GM21576 (cell line): ENCODE data around the gene OCA2.
A peak's percentile ranks its signal among the peaks of the same experiment; 100 is the strongest.
"Not testable (repeated sequence)": the region's sequence is repeated elsewhere in the genome, so short reads cannot be mapped to it uniquely, and the experiment has no call there.

Source experiments
- ATAC-seq: cut with Tn5 transposase; IDR thresholded peaks from one replicate; pipeline ENCODE4 v1.9.1; 2021; ENCODE audit warnings: mild to moderate bottlenecking, moderate library complexity; ENCODE audit not compliant: unreplicated experiment

OCA2 gene

DNA sequence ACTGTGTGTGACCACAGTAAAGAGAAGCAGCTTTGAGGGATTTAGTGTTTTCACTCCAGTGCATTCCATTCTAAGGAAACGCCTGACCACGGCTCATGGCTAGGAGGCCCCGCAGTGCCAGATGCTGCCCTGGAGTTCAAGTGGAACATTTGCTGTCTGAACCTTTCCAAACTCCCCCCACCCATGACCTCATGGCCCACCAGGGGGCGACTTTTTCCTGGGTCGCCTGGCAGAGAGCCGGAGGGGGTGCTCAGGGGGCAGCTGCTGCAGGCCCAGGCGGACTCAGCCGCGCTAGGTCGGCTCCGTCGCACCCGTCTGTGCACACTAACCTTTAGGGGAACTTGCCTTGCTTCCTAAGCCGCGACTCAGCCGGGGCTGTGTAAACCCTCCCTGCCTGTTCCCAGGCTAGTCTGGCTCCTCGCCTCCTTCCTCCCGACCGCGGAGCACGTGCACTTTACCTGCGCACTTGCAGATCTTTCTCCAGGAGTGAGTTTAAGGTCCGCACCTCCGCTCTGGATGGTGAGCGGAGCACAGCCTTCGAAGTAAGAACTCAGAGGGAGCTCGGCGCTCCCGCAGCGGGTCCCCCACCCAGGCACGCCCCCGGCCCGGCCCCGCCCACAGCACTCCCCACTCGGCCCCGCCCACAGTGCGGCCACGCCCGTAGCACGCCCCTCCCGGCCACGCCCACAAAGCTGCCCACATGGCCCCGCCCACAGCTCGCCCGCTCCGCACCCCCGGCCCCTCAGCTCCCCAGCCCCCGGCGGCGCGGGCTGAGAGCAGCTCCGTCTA, at the start of gene OCA2:
OCA2 (minus strand) TSS at position 550 of the 789 bp plus-strand sequence. CDS start 17,441 bp downstream, outside the sequence.
- no peak for ATAC-seq

DNA sequence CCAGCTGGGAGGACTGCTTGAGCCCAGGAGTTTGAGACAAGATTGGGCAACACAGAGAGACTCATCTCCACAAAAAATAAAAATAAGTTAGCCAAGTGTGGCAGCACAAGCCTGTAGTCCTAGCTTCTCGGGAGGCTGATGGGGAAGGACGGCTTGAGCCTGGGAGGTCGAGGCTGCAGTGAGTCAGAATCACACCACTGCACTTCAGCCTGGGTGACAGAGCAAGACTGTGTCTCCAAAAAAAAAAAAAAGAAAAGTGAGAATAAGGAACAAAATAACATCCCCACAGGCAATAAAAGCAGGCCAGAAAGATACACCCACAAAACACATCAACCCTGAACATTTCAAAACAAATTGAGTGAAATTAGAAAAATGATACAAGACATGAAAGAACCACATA, 48.7 kb upstream of the OCA2 start:
- ATAC-seq, result no peak

DNA sequence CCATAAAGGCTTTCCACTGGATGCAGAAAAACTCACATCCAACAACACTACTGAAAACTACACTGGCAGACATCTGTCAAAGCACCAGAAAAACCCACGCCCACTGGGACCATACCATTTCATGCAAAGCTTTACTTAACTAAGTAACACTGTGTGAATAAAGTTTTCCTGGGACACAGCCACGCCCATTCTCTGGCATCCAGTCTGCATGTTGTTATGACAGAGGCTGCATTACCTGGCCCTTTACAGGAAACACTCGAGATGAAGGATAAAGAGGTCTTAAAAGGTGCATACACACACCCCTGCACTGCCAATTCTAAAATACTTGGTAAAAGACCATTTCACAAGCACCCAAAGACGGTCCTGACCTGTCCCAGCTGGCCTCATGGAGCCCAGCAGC, 46.3 kb upstream of the OCA2 start:
- not testable (repeated sequence) for ATAC-seq

DNA sequence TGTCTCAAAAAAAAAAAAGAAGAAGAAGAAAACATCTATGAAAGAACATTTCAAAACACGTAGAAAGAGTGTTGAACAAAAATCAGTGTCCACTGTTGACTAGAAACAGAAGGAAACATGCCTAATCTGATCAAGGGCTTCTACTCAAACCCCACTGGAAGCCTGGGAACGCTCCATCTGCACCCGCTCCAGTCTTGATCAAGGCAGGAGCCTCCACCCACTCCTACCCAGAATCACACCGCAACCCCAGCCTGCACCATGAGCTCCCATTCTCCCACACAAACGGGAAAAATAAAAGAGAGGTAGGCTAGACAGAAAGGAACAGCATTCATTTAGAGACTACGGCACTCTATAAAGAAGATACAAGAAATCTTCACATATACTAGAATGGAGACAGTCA, 40.9 kb upstream of the OCA2 start:
- ATAC-seq, result no peak

DNA sequence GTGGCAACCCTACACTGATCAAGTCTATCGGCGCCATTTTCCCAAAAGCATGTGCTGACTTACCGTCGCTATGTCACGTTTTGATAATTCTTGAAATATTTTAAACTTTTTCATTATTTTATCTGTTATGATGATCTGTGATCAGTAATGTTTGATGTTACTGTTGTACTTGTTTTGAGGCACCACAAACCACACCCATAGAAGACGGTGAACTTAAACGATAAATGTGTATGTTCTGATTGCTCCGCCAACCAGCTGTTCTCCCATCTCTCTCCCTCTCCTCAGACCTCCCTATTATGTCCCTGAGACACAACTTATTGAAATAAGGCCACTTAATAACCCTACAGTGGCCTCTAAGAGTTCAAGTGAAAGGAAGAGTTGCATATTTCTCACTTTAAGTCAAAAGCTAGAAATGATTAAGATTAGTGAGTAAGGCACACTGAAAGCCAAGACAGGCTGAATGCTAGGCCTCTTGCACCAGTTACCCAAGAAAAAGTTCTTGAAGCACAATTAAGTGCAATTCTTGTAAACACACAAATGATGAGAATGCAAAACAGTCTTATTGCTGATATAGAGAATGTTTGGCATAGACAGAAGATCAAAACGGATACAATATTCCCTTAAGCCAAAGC, 38.4 kb upstream of the OCA2 start:
- ATAC-seq, result not testable (repeated sequence)

DNA sequence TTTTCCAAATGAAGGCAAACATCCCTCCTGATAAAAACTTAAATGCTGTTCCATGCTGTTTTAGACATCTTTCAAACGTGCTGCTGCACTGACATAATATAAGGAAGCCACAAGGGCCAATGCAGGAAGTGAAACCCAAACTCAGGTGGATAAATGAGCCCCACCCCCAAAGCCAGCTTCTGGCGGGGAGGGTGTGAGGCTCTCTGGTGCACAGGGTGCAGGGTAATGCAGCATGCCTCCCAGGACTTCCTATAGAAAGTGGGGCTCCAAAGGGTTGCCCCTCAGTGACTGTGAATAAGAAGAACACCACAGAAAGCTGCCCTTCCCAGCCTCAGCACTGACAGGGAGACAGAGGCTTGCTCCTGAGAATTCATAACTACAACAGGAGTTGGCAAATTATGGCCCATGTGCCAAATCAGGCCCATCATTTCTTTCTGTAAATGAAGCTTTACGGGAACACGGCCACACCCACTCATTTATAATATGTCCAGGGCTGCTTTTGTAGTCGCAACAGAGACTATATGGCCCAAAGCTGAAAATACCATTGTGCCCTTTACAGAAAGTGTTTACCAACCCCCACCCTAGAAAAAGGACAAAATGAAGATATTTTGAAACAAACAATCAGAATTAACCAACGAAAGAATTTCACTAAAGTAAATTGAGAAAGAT, 37.3 kb upstream of the OCA2 start:
- peak; percentile 98 for ATAC-seq

DNA sequence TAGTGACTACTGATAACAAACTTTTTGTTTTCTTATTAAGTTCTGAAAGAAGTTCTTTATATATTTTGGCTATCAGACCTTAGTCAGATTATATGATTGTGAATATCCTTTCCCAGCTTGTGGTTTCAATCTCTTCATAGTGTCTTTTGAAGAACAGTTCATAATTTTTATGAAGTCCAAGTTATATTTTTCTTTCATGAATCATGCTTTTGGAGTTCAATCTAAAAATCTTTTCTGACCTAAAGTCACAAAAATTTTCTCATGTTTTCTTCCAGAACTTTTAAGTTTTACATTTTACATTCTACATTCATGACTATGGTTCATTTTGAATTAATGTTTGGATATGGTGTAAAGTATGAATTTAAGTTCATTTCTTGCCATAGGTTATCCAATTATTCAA, 34.2 kb upstream of the OCA2 start:
- ATAC-seq, result no peak

DNA sequence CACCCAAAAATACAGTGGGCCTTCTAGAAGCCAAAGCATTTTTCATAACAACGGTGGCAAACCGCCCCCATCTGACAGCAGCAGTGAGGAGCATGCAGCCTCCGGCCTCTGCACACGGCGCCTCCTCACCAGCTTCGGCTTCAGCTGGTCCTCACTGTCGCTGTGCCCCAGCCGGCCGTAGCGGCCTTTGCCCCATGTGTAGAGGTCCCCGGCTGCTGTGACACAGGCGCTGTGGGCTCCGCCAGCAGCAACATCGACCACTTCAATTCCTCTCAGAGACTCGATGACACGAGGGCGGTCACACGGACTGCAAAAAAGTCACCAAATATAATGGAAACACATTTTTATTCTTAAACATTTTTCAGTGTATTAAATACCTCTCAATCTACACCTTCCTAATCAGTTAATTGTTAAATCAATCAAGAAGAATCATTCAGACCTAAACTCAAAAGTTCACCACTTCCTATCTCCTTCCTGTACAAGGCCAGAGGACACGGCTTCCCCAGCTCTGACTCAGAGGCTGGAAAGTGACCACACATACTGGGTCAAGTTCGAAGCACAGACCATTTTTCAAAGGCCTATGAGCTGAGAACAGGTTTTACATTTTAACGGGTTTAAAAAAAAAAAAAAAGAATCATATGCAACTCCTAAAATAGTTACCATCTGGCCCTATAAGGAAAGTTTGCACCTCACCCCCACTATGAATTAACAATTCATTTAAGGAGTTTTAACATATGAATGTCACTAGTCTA, 33.6 kb upstream of the OCA2 start:
- ATAC-seq, result no peak

DNA sequence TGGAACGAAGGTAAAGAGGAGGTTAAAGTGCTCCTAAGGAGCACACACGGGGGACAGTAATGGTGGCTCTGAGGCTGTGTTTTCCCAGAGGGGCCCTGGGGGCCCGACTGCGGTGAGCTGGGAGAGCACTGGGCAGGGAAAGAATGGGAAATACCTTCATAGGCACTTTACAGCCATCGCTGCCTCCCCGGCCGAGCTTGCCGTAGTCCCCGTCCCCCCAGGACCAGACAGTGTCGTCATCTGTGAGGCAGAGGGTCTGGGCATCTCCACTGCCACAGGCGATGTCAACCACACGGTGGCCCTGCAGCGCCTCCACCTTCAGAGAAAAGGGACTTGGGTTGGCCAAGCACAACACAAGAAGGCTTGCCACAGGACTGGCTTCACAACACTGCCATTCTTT, 32.8 kb upstream of the OCA2 start:
- ATAC-seq, result no peak

DNA sequence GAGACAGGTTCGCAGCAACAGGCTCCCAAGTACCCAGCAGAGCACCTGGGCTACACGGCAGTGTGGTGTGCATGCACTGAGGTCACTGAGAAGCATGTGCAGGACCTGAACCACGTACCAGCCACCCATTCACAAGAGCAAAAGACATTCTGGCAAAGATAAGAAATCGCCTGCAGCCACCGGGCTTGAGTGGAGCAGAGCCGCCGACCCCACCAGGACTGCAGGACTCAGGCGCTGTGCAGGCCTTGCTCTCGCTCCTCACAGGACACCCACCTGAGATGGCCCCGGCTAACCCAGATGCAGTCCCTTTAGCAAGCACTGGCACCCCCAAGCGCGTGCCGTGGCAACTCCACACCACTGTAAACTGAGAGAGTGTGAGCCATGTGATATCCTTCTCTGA, 32.3 kb upstream of the OCA2 start:
- no peak for ATAC-seq

DNA sequence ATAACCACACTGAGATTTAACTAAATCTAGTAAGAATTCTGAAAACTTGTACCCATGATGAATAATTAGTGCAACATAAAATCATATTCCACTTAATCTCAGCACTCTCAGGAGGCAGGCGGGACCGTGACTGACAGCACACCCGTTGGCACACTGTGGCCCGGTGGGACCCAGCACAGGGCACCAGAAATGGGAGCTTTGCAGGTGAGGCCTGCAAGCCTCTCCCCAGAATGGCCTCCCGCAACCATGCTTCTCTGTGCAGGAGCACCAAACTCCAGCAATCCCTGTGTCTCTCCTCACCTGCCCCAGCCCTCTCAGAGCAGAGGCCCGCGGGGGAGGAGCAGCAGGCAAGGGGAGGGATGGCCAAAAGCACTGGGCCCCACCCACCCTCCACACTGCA, 31.5 kb upstream of the OCA2 start:
- ATAC-seq, result no peak

DNA sequence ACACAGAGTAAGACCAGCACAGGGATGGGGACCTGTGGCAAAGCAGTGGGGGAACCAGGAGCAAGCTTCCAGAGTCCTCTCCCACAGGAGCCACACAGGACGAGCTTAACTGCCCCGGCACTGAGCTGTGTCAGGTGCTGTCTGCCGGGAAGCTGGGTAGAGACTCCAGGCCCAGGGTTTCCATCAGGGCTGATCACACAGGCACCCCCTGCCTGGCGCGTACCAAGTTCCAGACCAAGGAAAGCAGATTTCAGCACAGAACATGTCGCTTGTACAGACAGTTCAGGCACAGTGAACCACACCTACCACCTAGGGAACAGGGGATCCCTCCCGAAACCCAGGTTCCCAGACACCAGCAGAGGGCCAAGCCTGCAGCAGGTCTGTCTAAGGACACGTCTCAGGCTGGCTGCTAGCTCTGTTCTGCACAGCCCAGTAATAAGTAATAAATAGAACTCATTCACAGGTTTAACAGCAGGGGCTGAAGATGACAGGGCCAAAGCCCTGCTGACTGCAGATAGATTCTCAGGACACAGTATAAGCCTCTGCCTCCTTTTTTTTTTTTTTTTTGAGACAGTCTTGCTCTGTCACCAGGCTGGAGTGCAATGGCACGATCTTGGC, 30.2 kb upstream of the OCA2 start:
- ATAC-seq, result no peak

DNA sequence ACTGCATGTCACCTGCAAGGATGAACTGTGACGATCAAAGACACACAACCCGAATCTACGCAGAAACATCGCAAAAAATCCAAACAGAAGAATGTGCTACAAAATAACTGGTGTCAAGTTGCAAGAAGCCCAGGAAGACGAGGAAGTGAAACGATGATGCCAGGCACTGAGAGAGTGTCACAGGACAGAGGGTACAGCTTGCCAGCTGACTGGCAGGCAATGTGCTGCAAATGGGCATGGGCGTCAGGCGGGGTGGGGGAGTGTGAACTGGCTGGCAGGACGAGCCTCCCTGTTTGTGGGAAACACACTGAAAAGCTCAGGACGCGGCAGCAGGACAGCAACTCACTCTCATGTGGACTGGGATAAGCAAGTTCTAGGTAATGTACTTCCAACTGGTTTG, 28.9 kb upstream of the OCA2 start:
- ATAC-seq, result no peak

DNA sequence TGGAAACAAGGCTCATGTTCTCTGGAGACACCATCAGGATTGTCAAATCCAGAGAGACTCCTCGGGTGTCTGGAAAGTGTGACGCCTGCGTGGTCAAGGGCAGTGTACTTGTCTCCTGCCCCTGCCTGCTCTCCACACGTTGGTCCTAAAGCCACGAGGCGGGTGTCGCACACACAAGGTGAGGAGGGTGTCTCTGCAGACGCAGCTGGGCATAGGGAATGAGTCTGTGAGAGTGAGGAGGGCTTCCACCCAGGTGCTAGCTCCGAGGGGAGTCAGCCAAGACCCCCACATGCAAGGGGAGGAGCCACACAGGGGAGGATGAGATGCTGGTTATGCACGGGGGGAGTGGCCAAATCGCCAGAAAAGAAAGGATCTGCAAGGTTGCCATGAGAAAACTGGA, 27.9 kb upstream of the OCA2 start:
- ATAC-seq, result no peak

DNA sequence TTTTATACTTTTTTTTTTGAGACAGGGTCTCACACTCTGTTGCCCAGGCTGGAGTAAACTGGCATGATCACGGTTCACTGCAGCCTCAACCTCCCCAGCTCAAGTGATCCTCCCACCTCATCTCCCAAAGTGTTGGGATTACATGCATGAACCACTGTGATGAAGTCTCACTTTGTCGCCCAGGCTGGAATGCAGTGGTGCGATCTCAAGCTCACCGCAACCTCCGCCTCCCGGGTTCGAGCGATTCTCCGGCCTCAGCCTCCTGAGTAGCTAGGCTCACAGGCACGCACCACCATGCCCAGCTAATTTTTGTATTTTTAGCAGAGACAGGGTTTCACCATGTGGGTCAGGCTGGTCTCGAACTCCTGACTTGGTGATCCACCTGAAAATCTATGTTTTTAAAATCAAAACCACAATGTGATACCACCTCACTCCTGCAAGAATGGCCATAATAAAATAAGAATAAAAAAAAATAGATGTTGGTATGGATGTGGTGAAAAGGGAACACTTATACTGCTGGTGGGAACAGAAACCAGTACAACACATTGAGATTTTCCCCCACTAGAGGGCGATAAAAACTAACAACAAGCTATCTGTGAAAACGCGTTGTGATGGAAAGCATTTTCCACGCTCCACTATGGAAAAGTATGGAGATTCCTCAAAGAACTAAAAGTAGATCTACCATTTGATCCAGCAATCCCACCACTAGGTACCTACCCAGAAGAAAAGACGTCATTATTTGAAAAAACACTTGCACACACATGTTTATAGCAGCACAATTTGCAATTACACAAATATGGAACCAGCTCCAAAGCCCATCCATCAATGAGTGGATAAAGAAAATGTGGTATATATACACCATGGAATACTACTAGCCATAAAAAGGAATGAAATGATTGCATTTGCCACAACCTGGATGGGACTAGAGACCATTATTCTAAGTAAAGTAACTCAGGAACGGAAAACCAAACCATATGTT, 26.8 kb upstream of the OCA2 start:
- ATAC-seq, result no peak

DNA sequence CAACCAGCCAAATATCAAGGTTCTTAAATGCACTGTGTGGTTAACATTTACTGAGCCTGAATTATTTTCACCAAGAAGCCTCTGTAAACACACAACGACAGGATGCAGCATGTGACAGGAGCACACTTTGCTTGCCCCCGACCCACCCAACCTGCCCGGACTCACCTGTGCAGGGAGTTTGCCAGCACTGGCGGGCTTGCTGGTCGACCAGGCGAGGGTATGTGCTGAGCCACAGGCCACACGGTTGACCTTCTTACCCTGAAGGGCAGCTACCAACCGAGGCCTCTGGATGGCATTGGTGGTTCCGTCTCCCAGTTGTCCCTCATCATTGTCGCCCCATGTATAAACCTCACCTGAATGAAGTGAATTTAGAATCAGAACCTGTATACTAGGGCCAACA, 25.7 kb upstream of the OCA2 start:
- ATAC-seq, result no peak

DNA sequence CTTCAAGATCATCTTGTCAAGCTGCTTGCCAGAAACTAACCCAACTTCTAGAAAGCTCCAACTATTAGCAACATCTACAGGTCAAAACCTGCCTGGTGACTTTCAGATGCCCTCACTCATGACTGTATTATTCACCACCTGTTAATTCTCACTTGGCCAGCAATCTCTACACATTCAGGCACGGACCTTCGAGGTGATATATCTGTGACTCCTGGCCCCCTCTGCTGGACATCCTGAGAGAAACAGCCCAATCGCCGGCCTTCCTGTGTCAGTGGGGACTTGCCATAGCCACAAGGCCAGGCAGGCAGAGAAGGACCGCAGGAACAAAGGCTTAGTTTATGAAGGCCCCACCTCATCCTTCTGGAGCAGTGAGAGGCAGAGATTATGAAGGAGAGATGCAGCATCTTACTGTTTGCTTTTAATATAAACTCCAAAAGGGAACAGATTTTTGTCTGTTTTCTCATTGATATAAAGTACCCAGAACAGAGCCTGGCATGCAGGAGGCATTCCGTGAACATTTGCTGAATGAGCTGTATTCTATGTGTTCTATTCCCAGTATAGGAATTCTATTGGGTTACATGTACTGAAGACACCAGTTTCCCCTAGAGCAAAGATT, 24.4 kb upstream of the OCA2 start:
- ATAC-seq, result peak; percentile 79

DNA sequence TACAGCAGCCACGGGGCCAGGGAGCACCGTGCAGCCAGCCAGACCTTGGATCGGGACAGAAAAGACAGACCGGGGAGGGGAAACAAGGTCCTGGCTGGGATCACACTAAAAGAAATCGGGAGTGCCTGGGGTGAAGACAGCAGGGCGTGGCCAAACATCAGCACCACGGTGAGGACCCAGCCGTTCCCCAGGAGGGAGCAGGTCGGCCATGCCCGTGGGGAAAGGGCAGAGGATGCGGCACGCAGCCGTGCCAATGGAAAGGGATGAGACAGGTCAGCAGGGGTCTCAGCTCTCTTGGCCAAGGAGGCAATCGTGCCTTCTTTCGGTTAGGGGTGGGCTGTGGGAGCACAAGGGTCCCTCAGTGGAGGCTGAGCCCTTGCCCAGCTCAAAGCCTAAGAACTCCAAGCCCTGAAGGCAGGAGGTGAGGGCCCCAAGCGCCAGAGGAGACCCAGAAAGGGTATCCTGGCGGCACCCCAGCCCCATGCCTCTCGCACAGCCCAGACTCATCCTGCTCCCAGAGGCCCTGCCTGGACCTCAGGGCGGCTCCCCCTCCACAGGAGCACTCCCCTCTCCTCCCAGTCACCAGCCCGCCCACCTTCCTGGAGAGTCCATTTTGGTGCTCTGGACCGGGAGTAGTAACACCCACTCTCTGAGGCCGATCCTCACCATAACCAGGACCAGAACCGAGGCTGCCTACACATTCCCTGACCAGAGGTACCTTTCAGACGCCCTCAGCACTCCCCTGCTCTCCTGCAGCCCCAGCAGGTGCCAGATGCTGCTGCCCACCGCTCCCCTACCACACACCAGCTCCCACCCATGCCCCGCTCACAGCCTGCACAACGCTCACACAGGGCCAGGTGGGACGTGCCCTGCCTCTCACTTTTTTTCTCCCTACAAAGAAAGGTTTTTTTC, 23.2 kb upstream of the OCA2 start:
- no peak for ATAC-seq
